ENCODE data around the gene CLPTM1L. TPM values are rescaled to one million over a fixed set of nuclear protein-coding genes. Genes with fewer than 3 reads are reported as not detected.

CLPTM1L gene
- total RNA-seq, 4 donors from 2014 or later = 149 to 215 (median 179) TPM

DNA sequence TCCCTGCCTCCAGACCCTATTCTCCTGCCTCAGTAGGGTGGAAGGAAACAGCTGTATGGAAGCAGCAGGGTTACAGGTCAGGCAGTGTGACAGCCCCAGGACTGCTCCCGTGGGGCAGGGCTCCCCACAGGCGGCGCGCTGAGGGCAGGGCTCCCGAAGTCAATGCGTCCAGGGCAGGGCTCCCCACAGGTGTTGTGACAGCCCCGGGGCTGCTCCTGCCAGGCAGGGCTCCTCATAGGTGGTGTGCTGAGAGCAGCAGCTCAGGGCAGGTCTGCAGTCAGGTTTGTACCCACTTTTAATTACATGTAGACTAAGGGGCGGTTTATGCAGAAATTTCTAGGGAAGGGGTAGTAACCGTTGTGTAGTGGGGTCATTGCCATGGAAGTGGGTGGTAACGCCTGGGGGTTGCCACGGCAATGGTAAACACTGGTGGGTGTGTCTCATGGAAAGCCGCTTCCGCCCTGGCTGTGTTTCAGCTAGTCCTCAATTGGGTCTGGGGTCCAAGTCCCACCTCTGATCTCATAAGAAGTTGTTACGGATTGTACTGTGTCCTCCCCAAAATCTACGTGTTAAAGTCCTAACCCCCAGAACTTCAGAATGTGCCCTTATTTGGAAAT, 33.4 kb downstream of the CLPTM1L start:
- no peak for DNase-seq
- Histone ChIP-seq H3K4me3 (replicated peaks in 1 of 3) (no peak overlapping the region), H3K9me3 (no peaks in the 10 kb centered on the region), H3K4me1 (peaks cover 10 to 14% of the 10 kb centered on the region in 2 donors), H3K36me3 (no peaks in the 10 kb centered on the region), H3K27ac (no peak overlapping the region), H3K27me3 (no peaks in the 10 kb centered on the region)
- intact Hi-C loops (cut with DNase I) = no loop called here
- TF ChIP-seq, protein P1, sequence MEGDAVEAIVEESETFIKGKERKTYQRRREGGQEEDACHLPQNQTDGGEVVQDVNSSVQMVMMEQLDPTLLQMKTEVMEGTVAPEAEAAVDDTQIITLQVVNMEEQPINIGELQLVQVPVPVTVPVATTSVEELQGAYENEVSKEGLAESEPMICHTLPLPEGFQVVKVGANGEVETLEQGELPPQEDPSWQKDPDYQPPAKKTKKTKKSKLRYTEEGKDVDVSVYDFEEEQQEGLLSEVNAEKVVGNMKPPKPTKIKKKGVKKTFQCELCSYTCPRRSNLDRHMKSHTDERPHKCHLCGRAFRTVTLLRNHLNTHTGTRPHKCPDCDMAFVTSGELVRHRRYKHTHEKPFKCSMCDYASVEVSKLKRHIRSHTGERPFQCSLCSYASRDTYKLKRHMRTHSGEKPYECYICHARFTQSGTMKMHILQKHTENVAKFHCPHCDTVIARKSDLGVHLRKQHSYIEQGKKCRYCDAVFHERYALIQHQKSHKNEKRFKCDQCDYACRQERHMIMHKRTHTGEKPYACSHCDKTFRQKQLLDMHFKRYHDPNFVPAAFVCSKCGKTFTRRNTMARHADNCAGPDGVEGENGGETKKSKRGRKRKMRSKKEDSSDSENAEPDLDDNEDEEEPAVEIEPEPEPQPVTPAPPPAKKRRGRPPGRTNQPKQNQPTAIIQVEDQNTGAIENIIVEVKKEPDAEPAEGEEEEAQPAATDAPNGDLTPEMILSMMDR (IDR thresholded peaks at IDR 0.05) = no peak
- no peak for TF ChIP-seq POLR2A (IDR thresholded peaks at IDR 0.05)
- 85 to 90% methylated on average over 9 to 13 of the region's 15 CpGs for WGBS, 2 donors

- DNase-seq = no peak
- H3K27me3 ChIP-seq = no peaks in the 10 kb centered on the region
- no peak overlapping the region for H3K27ac ChIP-seq
- H3K4me1 ChIP-seq = no peaks in the 10 kb centered on the region
- no peaks in the 10 kb centered on the region for H3K36me3 ChIP-seq
- intact Hi-C loops (cut with DNase I) = no loop called here
- 90 to 94% methylated on average over 7 of the region's 7 CpGs for WGBS, 2 donors
- H3K4me3 ChIP-seq (replicated peaks in 1 of 3) = no peak overlapping the region
- no peak for TF ChIP-seq POLR2A (IDR thresholded peaks at IDR 0.05)
- TF ChIP-seq, protein P1 (IDR thresholded peaks at IDR 0.05) = no peak
- H3K9me3 ChIP-seq = no peaks in the 10 kb centered on the region
These were observed 34.8 kb downstream of the CLPTM1L start for GRCh38 chr5:1310118-1310517.

DNA sequence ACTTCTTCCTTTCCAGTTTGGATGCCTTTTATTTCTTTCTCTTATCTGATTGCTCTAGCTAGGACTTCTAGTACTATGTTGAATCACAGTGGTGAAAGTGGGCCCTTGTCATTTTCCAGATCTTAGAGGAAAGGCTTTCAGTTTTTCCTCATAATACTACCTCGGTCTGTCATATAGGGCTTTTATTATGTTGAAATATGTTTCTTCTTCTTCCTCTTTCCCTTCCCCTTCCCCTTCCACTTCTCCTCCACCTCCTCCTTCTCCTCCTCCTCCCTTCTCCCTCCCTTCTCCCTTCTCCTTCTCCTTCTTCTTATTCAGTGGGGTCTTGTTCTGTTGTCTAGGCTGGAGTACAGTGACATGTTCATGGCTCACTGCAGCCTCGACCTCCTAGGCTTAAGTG, 40.9 kb downstream of the CLPTM1L start:
- no peaks in the 10 kb centered on the region for H3K9me3 ChIP-seq
- 83 to 84% methylated on average over 2 of the region's 2 CpGs for WGBS, 2 donors
- no peak overlapping the region for H3K27ac ChIP-seq
- H3K36me3 ChIP-seq = no peaks in the 10 kb centered on the region
- intact Hi-C loops (cut with DNase I) = no loop called here
- H3K27me3 ChIP-seq = no peaks in the 10 kb centered on the region
- H3K4me1 ChIP-seq = no peaks in the 10 kb centered on the region
- H3K4me3 ChIP-seq (replicated peaks in 1 of 3) = no peak overlapping the region
- DNase-seq = no peak
- TF ChIP-seq, protein P1 (IDR thresholded peaks at IDR 0.05) = no peak
- no peak for TF ChIP-seq POLR2A (IDR thresholded peaks at IDR 0.05)

- no peaks in the 10 kb centered on the region for H3K4me1 ChIP-seq
- no peak overlapping the region for H3K4me3 ChIP-seq (replicated peaks in 1 of 3)
- TF ChIP-seq POLR2A (IDR thresholded peaks at IDR 0.05) = no peak
- TF ChIP-seq, protein P1 (IDR thresholded peaks at IDR 0.05) = no peak
- intact Hi-C loops (cut with DNase I) = no loop called here
- 91 to 94% methylated on average over 2 of the region's 2 CpGs for WGBS, 2 donors
- H3K27ac ChIP-seq = no peak overlapping the region
- no peaks in the 10 kb centered on the region for H3K27me3 ChIP-seq
- no peaks in the 10 kb centered on the region for H3K9me3 ChIP-seq
- H3K36me3 ChIP-seq = no peaks in the 10 kb centered on the region
- no peak for DNase-seq
These were observed 42.6 kb downstream of the CLPTM1L start for GRCh38 chr5:1302258-1302657.

DNA sequence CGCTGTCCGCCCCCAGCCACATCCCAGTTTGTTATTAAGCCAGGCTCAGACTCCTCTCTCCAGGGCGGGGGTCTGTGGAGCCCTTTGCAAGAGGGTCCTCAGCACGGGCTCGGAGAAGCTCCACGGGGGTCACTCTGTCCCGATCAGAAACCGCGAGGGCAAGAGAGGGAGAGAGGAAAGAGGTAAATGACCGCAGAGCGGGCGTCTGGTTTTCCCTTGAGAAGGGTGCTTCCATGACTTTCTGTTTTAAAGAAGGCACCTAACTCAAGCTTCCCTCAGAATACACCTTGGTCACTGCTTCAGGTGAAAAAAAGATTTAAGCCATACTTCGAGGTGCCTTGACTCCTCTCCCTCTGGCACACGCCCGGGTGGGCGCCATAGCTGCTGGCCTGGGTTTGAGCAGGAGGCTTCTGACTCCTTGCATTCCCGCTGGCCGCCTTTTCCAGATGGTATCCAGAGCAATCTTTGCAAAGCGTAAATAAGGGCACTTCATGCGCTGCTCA, 44.3 kb downstream of the CLPTM1L start:
- no peak overlapping the region for H3K27ac ChIP-seq
- H3K4me1 ChIP-seq = no peaks in the 10 kb centered on the region
- H3K4me3 ChIP-seq (replicated peaks in 1 of 3) = no peak overlapping the region
- no peak for DNase-seq
- no peaks in the 10 kb centered on the region for H3K36me3 ChIP-seq
- no peaks in the 10 kb centered on the region for H3K9me3 ChIP-seq
- no peaks in the 10 kb centered on the region for H3K27me3 ChIP-seq
- intact Hi-C loops (cut with DNase I) = no loop called here
- TF ChIP-seq, protein P1 (IDR thresholded peaks at IDR 0.05) = no peak
- 72 to 73% methylated on average over 19 to 20 of the region's 20 CpGs for WGBS, 2 donors
